ENCODE measurements around the gene GPR65.

DNA sequence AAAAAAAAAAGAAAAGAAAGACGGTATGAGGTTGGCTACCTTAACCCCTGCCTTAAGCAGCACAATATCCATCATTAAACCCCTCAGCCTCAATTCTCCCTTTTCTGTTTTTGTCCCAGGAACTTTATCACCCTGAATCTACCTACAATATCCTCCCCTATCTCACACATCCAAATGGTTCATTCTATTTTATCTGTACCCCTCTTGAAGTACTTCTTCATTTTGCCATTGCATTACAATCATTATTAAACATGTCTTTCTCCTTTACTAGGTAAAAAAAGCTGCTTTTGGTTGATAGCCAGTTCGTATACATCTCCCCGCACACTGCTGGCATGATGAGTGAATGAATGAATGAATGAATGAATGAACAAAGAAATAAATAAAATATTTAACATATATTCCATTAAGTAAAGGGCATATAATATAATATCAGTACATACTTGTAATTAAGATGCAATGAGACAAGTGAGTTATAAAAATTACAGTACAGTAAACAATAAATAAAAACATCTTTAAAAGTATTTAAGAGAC is 364 bp upstream of the GPR65 start:
- TF ChIP-seq, protein P1, sequence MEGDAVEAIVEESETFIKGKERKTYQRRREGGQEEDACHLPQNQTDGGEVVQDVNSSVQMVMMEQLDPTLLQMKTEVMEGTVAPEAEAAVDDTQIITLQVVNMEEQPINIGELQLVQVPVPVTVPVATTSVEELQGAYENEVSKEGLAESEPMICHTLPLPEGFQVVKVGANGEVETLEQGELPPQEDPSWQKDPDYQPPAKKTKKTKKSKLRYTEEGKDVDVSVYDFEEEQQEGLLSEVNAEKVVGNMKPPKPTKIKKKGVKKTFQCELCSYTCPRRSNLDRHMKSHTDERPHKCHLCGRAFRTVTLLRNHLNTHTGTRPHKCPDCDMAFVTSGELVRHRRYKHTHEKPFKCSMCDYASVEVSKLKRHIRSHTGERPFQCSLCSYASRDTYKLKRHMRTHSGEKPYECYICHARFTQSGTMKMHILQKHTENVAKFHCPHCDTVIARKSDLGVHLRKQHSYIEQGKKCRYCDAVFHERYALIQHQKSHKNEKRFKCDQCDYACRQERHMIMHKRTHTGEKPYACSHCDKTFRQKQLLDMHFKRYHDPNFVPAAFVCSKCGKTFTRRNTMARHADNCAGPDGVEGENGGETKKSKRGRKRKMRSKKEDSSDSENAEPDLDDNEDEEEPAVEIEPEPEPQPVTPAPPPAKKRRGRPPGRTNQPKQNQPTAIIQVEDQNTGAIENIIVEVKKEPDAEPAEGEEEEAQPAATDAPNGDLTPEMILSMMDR (conservative IDR thresholded peaks at IDR 0.05; ENCODE audit: low read length): no peak
- TF ChIP-seq EZH2phosphoT487 (IDR thresholded peaks at IDR 0.05; ENCODE audit: borderline replicate concordance): no peak
